ENCODE results near the gene GOLM1.
A peak's percentile ranks its signal among the peaks of the same experiment; 100 is the strongest.

The GOLM1 gene

GRCh38 chr9:86043586-86043985, 55.8 kb downstream of the GOLM1 start:
- no peak for DNase-seq

- no peak for DNase-seq
These were observed 57.0 kb downstream of the GOLM1 start for GRCh38 chr9:86042199-86042978.

- no peak for DNase-seq
These were observed 58.0 kb downstream of the GOLM1 start for GRCh38 chr9:86041311-86041741.

GRCh38 chr9:86040861-86041155, 58.5 kb downstream of the GOLM1 start:
- no peak for DNase-seq

- DNase-seq, result no peak
These were observed 59.1 kb downstream of the GOLM1 start for GRCh38 chr9:86039991-86040860.

- DNase-seq, result no peak
These were observed 62.8 kb downstream of the GOLM1 start for GRCh38 chr9:86036555-86036954.

- DNase-seq, result no peak
These were observed 63.4 kb downstream of the GOLM1 start for GRCh38 chr9:86035827-86036440.

- peak; percentile 7 for DNase-seq
These were observed 64.3 kb downstream of the GOLM1 start for GRCh38 chr9:86034863-86035734.

GRCh38 chr9:86027767-86028166, 71.6 kb downstream of the GOLM1 start:
- no peak for DNase-seq

GRCh38 chr9:86022687-86023266, 76.6 kb downstream of the GOLM1 start:
- DNase-seq, result no peak

GRCh38 chr9:86021166-86021565, 78.2 kb downstream of the GOLM1 start:
- no peak for DNase-seq

- DNase-seq, result no peak
These were observed 78.6 kb downstream of the GOLM1 start for GRCh38 chr9:86020731-86021130.

- DNase-seq, result no peak
These were observed 90.2 kb downstream of the GOLM1 start for GRCh38 chr9:86009133-86009532.

- no peak for DNase-seq
These were observed 94.0 kb downstream of the GOLM1 start for GRCh38 chr9:86005253-86005775.

- DNase-seq, result no peak
These were observed 103.8 kb downstream of the GOLM1 start for GRCh38 chr9:85995599-85995998.

GRCh38 chr9:85995097-85995496, 104.3 kb downstream of the GOLM1 start:
- DNase-seq, result no peak

- no peak for DNase-seq
These were observed 105.2 kb downstream of the GOLM1 start for GRCh38 chr9:85994191-85994590.

- DNase-seq, result no peak
These were observed 112.1 kb downstream of the GOLM1 start for GRCh38 chr9:85987236-85987635.

- DNase-seq, result no peak
These were observed 114.9 kb downstream of the GOLM1 start for GRCh38 chr9:85984457-85984856.

- no peak for DNase-seq
These were observed 118.0 kb downstream of the GOLM1 start for GRCh38 chr9:85981369-85981768.

GRCh38 chr9:85978496-85978895, 120.9 kb downstream of the GOLM1 start:
- DNase-seq, result no peak
